Measurements from ENCODE around the gene FOXP1.
"Not testable (repeated sequence)": the region's sequence is repeated elsewhere in the genome, so short reads cannot be mapped to it uniquely, and the experiment has no call there.

Gene FOXP1

GRCh38 chr3:71016178-71016845 lies 567.2 kb downstream of the FOXP1 start:
- Histone ChIP-seq H3K27me3 (ENCODE audit: insufficient read depth, poor library complexity, severe bottlenecking) (no peaks in the 10 kb centered on the region), H3K4me1 (ENCODE audit: insufficient read depth, poor library complexity, severe bottlenecking) (peaks cover 19% of the 10 kb centered on the region), H3K36me3 (ENCODE audit: low read depth) (peaks cover 36% of the 10 kb centered on the region), H3K9me3 (ENCODE audit: severe bottlenecking) (no peaks in the 10 kb centered on the region), H3K4me3 (ENCODE audit: severe bottlenecking) (no peak overlapping the region), H3K27ac (ENCODE audit: poor library complexity, severe bottlenecking) (no peak overlapping the region)
- DNase-seq (ENCODE audit: low spot score) (no peak), ATAC-seq (ENCODE audit: low read depth) (no peak)
- TF ChIP-seq CTCF (IDR thresholded peaks at IDR 0.05; ENCODE audit: poor library complexity, severe bottlenecking) = no peak

GRCh38 chr3:71014616-71015015 lies 568.9 kb downstream of the FOXP1 start:
- H3K4me1 ChIP-seq (ENCODE audit: insufficient read depth, poor library complexity, severe bottlenecking) = peaks cover 28% of the 10 kb centered on the region
- not testable (repeated sequence) for H3K4me3 ChIP-seq (ENCODE audit: severe bottlenecking); DNase-seq (ENCODE audit: low spot score); H3K27ac ChIP-seq (ENCODE audit: poor library complexity, severe bottlenecking); ATAC-seq (ENCODE audit: low read depth); H3K9me3 ChIP-seq (ENCODE audit: severe bottlenecking); H3K27me3 ChIP-seq (ENCODE audit: insufficient read depth, poor library complexity, severe bottlenecking)
- peaks cover 36% of the 10 kb centered on the region for H3K36me3 ChIP-seq (ENCODE audit: low read depth)

GRCh38 chr3:71012971-71013370 lies 570.6 kb downstream of the FOXP1 start:
- no peak for ATAC-seq (ENCODE audit: low read depth)
- TF ChIP-seq CTCF (IDR thresholded peaks at IDR 0.05; ENCODE audit: poor library complexity, severe bottlenecking) = no peak
- H3K4me1 ChIP-seq (ENCODE audit: insufficient read depth, poor library complexity, severe bottlenecking) = peaks cover 30% of the 10 kb centered on the region
- H3K4me3 ChIP-seq (ENCODE audit: severe bottlenecking) = no peak overlapping the region
- H3K36me3 ChIP-seq (ENCODE audit: low read depth) = peaks cover 36% of the 10 kb centered on the region
- no peaks in the 10 kb centered on the region for H3K9me3 ChIP-seq (ENCODE audit: severe bottlenecking)
- H3K27ac ChIP-seq (ENCODE audit: poor library complexity, severe bottlenecking) = peak overlapping the region; percentile 60
- H3K27me3 ChIP-seq (ENCODE audit: insufficient read depth, poor library complexity, severe bottlenecking) = no peaks in the 10 kb centered on the region
- no peak for DNase-seq (ENCODE audit: low spot score)

- H3K4me1 ChIP-seq (ENCODE audit: insufficient read depth, poor library complexity, severe bottlenecking) = peaks cover 43% of the 10 kb centered on the region
- H3K27me3 ChIP-seq (ENCODE audit: insufficient read depth, poor library complexity, severe bottlenecking) = no peaks in the 10 kb centered on the region
- no peak for TF ChIP-seq CTCF (IDR thresholded peaks at IDR 0.05; ENCODE audit: poor library complexity, severe bottlenecking)
- H3K9me3 ChIP-seq (ENCODE audit: severe bottlenecking) = no peaks in the 10 kb centered on the region
- ATAC-seq (ENCODE audit: low read depth) (peak; percentile 79), DNase-seq (ENCODE audit: low spot score) (no peak)
- H3K27ac ChIP-seq (ENCODE audit: poor library complexity, severe bottlenecking) = peak overlapping the region; percentile 60
- H3K4me3 ChIP-seq (ENCODE audit: severe bottlenecking) = no peak overlapping the region
- H3K36me3 ChIP-seq (ENCODE audit: low read depth) = peaks cover 36% of the 10 kb centered on the region
Observed at GRCh38 chr3:71011565-71012287, 571.8 kb downstream of the FOXP1 start.

GRCh38 chr3:71010726-71011455 lies 572.6 kb downstream of the FOXP1 start:
- no peak for TF ChIP-seq CTCF (IDR thresholded peaks at IDR 0.05; ENCODE audit: poor library complexity, severe bottlenecking)
- no peak overlapping the region for H3K4me3 ChIP-seq (ENCODE audit: severe bottlenecking)
- DNase-seq (ENCODE audit: low spot score) (no peak), ATAC-seq (ENCODE audit: low read depth) (no peak)
- H3K36me3 ChIP-seq (ENCODE audit: low read depth) = peaks cover 35% of the 10 kb centered on the region
- no peaks in the 10 kb centered on the region for H3K27me3 ChIP-seq (ENCODE audit: insufficient read depth, poor library complexity, severe bottlenecking)
- no peaks in the 10 kb centered on the region for H3K9me3 ChIP-seq (ENCODE audit: severe bottlenecking)
- peaks cover 48% of the 10 kb centered on the region for H3K4me1 ChIP-seq (ENCODE audit: insufficient read depth, poor library complexity, severe bottlenecking)
- peak overlapping the region; percentile 60 for H3K27ac ChIP-seq (ENCODE audit: poor library complexity, severe bottlenecking)
